HG03095 (cell line): ENCODE data around the gene CD81.

Source experiments
- ATAC-seq: cut with Tn5 transposase; IDR thresholded peaks from one replicate; pipeline ENCODE4 v1.9.1; 2021; ENCODE audit warnings: moderate library complexity; ENCODE audit not compliant: unreplicated experiment

Gene CD81

DNA sequence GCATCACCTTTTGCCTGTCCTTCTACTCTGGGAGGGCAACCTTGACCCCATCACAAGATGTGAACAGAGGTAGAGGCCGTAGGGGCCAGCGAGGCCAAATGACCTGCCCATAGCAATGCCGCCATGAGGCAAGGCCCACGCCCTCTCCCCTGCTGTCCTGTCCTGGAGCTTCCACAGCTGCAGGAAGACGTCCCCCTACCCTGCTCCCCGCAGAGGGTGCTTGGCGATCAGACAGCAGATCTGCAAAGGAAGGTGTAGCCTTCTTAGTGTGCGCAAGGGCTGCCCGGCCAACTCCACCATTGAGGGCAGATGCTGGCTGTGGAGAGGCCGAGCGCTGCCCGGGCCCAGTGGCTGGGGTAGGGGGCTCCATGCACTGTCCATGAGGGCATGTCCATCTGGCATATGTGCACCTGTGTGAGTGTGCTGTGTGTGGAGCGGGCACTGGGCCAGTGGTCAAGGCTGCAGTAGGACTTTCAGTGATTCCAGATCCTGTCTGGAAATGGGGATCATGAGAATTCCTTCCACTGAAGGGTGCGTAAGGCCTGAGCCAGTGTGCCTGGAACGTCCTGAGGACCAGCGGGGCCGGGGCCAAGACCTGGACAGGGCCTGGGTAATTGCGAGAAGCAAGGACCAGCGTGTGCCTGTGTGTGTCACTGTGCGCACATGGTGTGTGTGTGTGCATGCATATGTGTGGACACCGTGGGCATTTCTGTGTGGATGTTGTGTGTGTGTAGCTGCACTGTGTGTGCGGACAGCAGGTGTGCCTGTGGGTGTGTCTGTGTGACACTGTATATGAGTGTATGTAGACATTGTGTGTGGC is 56.2 kb downstream of the CD81 start:
- ATAC-seq = no peak

DNA sequence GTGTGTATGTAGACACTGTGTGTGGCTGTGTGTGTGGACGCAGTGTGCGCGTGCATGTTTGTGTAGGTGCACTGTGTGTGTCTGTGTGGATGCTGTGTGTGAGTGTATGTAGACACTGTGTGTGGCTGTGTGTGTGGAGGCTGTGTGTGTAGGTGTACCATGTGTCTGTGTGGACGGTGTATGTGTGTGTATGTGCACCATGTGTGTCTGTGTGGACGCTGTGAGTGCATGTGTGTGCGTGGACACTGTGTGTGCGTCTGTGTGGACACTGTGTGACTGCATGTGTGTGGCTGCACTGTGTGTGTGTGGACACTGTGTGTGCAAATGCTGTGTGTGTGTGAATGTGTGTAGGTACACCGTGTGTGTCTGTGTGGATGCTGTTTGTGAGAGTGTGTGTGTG is 56.9 kb downstream of the CD81 start:
- ATAC-seq = no peak

DNA sequence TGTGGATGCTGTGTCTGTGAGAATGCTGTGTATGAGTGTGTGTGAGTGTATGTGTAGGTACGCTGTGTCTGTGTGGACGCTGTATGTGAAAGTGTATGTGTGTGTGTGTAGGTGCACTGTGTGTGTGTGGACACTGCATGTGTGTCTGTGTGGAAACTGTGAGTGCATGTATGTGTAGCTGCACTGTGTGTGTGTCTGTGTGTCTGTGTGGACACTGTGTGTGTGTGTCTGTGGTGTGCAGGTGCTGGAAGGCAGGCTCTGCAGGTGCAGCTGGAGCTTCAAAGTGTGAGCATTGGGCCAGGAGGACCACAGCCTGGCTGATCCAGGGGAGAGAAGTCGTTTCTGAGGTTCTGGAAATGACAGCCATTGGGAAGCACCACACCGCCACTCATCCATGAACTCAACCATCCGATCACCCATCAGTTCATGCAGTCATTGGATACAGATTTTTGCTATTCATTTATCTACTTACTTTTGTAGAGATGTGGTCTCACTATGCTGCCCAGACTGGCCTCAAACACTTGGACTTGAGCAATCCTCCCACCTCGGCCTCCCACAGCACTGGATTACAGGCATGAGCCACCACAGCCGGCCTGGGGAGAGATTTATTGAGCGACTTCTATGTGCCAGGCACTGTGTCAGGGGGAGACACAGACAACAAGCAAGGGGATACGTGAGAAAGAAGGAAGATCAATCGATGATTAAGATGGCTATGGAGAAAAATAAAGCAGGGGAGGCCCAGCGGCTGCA is 57.6 kb downstream of the CD81 start:
- ATAC-seq = no peak

DNA sequence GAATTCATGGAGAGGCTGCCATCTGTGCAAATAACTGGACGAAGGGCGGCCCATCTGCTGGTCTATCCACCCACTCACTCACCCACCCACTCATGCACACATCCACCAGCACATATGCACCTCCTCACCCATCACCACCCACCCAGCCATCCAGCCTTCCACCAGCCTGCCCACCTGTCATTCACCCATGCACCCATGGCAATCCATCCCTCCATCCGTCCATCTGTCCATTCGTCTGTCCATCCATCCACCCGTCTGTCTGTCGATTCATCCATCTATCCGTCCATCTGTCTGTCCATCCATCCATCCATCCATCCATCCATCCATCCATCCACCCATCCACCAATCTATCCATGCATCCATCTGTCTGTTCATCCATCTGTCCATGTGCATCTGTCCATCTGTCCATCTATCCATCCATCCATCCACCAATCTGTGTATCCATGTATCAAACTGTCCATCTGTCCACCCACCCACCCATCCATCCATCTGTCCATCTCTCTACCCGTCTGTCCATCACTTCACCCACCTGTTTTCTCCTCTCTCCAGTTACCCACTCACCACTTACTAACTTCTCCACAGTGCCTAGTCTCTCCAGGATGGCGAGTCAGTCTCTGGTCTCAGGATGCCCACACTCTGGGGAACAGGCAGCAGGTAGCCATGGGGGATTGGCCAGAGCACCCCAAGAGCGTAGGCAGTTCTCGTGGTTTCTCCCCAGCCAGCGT is 58.3 kb downstream of the CD81 start:
- ATAC-seq = no peak

DNA sequence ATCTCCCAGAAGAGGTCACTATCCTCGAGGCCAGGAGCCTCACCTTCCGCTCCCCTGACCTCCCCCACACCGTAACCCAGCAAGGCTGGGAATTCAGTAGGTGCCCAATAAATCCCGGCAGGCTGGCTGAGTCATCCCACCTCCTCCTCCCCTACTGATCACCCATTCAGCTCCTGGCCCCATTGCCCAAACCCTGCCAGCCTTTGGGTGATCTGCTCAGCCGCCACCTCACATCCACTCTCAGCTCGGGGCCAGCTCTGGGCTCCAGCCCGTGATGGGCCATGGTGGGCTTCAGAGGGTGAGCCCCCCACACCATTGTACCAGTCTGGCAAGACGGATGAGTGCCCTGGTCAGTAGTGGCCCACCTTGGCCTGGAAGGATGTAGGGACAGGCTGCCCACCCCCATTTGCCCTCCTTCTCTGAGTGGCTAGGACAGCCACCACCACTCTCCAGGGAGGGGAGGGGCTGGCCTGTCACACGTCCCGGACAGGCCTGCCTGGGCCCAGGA is 59.0 kb downstream of the CD81 start:
- no peak for ATAC-seq

DNA sequence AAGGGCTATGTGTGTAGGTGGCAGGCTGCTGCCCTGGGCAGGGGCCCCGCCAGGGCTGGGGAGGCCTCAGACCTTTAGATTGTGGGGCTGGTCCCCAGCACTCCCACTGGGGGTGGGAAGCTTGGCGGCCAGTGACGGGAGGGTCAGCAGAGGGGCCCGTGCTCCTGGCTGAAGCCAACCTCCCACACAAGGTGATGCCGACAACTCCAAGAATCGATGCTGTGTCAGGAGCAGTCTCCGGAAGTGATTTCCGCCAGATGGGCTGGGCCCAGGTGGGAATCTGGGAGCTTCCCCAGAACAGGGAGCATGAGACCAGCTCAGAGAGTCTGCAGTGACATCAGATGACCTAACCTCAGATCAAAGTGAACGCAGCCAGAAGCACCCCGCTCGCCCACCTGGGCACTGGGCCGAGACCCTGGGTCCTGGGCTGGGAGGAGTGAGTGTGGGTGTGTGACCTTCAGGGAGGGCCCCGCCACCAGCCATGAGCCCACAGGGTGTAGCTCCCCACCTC is 59.5 kb downstream of the CD81 start:
- no peak for ATAC-seq

DNA sequence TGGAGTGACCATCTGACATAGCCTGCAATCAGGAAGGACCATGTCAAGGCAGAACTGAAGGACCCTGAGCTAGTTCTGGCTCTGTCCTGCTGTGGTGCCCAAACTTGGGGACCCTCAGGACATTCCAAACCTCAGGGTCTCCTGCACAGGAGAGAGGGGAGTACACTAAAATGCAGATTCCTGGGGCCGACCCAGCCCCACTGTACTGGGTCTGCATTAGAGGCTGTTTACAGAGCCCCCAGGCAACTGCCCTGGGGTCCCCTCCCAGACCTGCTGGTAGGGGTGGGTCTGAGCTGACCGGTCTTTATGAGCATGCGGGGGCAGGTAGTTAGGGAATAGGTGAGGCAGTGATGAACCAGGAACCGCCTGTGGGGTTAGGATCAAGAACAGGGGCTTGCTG is 60.4 kb downstream of the CD81 start:
- no peak for ATAC-seq

DNA sequence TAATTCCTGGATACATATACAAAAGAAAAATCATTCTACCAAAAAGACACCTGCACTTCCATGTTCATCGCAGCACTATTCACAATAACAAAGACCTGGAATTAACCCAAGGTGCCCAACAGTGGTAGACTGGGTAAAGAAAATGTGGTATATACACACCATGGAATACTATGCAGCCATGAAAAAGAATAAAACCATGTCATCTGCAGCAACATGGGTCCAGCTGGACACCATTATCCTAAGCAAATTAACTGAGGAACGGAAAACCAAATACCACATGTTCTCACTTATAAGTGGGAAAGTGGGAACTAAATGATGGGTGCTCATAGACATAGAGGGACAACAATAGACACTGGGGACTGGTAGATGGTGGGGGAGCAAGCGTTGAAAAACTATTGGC is 62.7 kb downstream of the CD81 start:
- ATAC-seq = no peak

DNA sequence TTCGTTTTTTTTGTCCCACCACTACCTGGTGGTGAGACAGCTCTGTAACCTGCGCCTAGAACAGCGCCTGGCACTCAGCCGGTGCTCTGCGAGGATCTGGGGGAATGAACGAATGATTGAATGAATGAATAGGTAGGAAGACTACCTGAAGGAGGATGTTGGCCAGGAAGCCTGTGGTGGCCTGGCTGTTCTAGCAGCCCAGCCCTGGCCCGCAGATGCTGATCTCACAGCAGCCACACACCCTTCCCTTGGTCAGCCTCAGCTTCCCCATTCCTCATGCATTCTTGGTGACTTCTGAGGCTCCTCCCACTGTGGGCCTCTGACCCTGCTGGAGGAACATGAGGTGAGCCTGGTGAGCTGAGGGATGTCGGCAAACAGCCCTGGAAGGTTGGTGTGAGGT is 63.5 kb downstream of the CD81 start:
- no peak for ATAC-seq

DNA sequence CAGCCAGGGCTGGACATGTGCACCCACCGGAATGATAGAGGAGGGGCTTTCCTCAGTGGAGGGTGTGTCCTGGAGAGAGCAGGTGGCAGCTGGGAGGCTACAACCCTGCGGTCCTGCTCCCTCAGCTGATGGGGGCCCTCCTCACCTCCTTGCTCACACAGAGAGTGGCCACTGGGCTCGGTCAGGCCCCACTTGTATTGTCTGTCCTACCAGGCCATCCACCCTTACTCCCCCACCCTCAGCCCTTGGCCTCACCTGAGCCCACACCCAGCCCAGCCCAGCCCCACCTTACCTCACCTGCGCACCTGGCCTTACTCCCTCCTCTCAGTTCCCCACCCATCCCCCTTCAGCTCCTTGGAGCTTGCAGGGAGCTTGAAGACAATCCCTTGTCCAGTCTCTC is 64.1 kb downstream of the CD81 start:
- no peak for ATAC-seq

DNA sequence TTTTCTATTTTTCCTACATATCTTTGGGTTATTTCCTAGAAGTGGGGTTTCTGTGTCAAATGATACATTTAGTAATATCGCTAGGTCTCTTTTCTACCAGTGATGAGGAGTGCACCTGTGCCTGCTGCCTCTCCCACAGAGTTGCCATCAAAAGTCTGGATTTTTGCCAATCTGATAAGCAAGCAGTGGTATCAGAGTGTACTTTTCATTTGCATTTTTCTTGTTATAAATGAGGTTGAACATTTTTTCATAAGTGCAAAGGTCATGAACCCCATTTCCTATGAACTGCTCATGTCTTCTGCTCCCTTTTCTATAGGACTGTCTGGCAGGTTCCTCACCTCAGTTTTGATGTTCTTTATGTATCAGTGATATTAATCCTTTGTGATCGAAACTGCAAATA is 65.5 kb downstream of the CD81 start:
- no peak for ATAC-seq

DNA sequence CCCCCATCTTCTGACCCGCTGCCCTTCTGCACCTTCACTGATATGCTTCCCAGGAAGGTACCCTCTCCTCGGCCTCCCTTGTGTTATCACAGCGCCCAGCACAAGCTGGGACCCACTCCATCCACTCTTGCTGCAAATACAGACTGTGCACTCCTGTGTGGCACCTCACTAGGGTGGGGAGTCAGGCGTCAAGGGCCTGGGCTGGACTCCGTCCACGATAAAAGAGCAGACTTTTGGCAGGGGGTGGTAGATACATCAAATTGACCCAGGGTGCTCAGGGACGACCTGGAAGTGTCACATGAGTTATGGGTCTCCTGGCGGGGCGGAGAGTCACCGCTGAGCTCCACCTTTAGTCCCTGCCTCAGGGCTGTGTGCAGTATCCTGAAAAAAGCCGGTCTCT is 66.3 kb downstream of the CD81 start:
- no peak for ATAC-seq

DNA sequence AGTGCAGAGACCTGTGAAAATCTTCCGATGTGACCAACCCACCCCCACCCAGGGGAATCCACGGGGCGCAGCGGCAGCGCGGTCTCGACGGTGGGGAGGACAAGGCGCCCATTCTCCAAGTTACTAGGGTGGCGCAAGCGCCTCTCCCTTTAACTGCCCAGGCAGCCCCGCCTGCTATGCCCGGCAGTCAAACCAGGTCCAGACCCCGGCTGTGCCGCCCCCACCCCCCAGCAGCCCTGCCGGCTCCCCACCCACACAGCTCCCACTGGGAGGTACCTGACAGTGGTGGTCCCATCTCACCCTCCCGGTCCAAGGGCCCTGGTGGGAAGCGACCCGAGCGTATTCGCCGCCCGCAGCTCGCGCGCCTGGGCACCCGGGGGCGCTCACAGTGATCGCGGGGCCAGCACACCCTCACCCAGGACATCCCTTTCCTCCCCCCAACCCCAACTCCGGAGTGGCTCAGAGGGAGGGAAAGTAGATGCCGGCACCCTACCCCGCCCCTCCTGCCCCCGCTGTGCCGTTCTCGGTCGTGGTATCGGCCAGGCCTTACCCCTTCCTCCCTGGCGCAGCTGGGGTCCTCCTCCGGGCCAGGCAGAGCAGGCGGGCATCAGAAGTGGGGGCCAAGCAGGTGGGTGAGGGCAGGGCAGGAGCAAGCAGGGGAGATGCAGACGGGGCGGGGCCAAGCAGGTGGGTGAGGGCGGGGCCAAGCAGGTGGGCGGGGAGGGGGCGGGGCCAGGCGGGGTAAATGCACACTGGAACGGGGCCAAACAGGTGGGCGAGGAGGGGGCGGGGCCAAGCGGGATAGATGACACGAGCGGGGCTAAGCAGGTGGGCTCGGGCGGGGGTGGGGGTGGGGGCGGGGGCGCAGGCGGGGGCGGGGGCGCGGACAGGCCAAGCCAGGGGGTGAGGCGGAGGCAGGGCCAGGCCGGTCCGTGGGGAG is 67.0 kb downstream of the CD81 start, which contains the start of gene TRPM5:
Gene TRPM5, minus strand, starts transcription at position 634 of the 940 bp plus-strand sequence. CDS start 21,478 bp downstream, outside the sequence.
- ATAC-seq = no peak

DNA sequence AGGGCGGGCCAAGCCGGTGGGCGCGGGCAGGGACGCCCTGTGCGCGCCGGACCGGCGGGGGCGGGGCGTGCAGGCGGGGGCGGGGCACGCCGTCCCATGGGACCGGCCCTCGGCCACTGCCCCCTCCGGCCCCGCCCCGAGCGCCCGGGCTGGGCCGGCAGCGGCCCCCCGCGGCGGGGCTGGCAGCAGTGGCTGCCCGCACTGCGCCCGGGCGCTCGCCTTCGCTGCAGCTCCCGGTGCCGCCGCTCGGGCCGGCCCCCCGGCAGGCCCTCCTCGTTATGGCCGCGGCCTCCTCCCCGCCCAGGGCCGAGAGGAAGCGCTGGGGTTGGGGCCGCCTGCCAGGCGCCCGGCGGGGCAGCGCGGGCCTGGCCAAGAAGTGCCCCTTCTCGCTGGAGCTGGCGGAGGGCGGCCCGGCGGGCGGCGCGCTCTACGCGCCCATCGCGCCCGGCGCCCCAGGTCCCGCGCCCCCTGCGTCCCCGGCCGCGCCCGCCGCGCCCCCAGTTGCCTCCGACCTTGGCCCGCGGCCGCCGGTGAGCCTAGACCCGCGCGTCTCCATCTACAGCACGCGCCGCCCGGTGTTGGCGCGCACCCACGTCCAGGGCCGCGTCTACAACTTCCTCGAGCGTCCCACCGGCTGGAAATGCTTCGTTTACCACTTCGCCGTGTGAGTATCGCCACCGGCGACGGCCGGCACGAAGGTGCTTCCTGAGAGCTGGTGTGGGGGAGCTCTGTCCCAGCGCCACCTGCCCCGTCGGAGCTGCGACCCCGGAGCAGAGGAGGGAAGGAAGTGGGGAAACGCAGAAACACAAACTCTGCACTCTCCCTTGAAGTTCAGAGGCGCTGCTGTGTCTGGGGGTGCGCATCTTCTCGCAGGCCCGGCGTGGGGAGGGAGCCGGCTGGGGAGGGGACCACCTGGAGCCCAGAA is 68.0 kb downstream of the CD81 start, which contains the start of gene KCNQ1:
Gene KCNQ1, plus strand, starts transcription at position 188 of the 925 bp plus-strand sequence. Its CDS starts 91 bp downstream, at position 279.
- ATAC-seq = no peak

DNA sequence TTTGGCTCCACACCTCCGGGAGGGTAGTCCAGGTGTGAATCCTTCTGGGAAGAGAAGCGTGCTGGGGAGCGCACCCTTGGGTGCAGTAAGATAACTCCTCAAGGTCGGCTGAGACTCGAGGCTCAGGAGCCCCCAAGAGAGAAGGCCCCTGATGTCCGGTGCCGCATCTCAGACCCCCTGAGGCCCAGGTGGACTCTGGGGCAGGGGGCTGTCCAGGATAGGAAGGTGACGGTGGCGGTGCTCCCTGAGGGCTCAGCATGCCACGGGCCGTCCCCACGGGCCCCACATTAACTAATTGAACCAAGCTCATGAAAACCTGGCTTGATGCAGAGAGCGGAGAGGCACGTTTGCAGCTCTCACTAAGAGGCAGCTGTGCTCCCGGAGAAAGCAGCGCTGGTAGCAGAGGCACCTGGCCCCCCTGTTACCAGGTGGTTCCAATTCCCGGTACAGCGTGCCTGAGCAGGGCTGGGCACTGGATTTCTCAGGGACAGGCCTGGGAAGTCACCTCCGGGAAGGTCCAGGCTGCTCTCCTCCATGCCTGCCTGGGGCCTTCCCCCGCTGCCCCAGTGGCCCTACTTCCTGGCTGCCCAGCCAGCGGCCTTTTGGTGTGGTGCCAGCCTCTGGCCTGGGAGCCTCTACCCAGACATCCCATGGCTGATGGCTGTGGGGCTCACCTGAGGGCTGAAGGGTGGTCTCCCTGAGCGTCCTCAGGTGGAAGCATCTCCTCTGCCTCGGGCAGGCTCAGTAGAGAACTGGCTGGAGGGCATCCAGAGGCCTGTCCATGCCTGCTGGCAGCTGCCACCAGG is 68.8 kb downstream of the CD81 start:
- no peak for ATAC-seq

DNA sequence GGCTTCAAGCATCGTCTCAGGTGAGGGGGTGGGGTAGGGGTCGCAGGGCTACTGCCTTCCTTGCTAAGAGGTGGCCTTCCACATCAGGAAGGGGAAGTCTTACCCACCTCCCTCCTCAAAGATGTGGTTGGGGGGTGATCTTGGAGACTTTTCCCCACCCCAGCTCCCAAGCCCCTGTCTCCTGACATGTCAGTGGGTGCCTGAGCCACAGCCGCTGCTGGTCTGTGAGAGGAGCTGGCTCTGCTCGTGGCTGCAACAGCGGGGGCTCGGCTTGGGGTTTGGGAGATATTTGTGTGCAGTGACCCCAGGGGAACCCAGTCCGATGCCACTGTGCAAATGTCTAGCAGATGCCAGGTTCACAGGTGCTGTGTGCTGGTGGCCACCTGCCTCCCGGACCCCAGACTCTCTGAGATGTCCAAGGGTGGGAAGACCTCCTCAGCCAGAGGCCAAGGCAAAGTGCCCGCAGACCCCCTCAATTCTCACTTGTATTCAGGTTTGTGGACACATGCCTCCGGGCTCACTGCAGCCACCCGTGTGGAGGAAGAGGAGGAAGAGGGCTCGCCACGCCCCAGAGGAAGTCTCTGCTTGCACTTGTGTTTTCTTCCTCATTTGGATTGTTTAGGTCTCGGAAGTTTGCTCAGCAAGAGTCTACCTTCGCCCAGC is 69.6 kb downstream of the CD81 start:
- ATAC-seq = no peak
